ENCODE data around the gene IL1R2. TPM values are rescaled to one million over a fixed set of nuclear protein-coding genes. Genes with fewer than 3 reads are reported as not detected.

Gene IL1R2
- total RNA-seq, 2 experiments from 2014 or later = not detected

DNA sequence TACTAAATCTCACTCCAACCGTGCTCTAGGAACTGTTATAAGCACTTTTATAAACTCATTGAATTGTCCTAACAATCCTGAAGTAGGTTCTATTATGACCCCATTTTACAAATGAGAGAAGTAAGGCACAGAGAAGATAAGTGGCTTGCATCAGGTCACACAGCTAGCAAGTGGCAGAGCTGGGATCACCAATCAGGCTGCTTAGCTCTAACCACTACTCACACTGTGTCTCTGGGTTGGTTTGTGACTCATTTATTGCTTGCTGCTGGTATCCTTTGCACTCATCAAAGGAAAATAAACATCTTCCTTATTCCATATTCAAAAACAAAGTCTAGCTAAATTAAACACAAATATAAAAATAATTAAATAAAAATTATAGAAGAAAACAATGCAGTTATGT is 42.5 kb upstream of the IL1R2 start:
- ChIA-PET POLR2A (no interaction called here), CTCF (ENCODE audit: unreplicated experiment) (no interaction called here)
- no peak for DNase-seq (ENCODE audit: low spot score)
- no TSS peak for BruUV-seq (replicated peaks)
- H3K4me1 ChIP-seq (ENCODE audit: insufficient read depth, low read length, poor library complexity, severe bottlenecking) = no peaks in the 10 kb centered on the region
- H3K9me2 ChIP-seq (ENCODE audit: insufficient read depth, low read length) = no peaks in the 10 kb centered on the region
- no peak overlapping the region for H2AFZ ChIP-seq (ENCODE audit: low read length)
- no peaks in the 10 kb centered on the region for H3K9me3 ChIP-seq (ENCODE audit: low read length)
- H3K36me3 ChIP-seq (ENCODE audit: insufficient read depth, low read length) = no peaks in the 10 kb centered on the region
- intact Hi-C loops (cut with micrococcal nuclease; ENCODE audit: unreplicated experiment) = no loop called here
- no peaks in the 10 kb centered on the region for H4K20me1 ChIP-seq (ENCODE audit: insufficient read depth, low read length)
- no peak overlapping the region for H3K4me2 ChIP-seq (ENCODE audit: low read length)
- no peak for TF ChIP-seq EZH2phosphoT487 (IDR thresholded peaks at IDR 0.05; ENCODE audit: borderline replicate concordance, low read depth, low read length)
- TF ChIP-seq, protein P1, sequence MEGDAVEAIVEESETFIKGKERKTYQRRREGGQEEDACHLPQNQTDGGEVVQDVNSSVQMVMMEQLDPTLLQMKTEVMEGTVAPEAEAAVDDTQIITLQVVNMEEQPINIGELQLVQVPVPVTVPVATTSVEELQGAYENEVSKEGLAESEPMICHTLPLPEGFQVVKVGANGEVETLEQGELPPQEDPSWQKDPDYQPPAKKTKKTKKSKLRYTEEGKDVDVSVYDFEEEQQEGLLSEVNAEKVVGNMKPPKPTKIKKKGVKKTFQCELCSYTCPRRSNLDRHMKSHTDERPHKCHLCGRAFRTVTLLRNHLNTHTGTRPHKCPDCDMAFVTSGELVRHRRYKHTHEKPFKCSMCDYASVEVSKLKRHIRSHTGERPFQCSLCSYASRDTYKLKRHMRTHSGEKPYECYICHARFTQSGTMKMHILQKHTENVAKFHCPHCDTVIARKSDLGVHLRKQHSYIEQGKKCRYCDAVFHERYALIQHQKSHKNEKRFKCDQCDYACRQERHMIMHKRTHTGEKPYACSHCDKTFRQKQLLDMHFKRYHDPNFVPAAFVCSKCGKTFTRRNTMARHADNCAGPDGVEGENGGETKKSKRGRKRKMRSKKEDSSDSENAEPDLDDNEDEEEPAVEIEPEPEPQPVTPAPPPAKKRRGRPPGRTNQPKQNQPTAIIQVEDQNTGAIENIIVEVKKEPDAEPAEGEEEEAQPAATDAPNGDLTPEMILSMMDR (conservative IDR thresholded peaks at IDR 0.05; ENCODE audit: low read length) = no peak
- no peak overlapping the region for H3K27ac ChIP-seq (ENCODE audit: low read depth, low read length, poor library complexity, severe bottlenecking)
- H3K79me2 ChIP-seq (ENCODE audit: insufficient read depth, low read depth, low read length) = no peaks in the 10 kb centered on the region
- no peak overlapping the region for H3K4me3 ChIP-seq (ENCODE audit: low read depth, low read length, poor library complexity, severe bottlenecking)

DNA sequence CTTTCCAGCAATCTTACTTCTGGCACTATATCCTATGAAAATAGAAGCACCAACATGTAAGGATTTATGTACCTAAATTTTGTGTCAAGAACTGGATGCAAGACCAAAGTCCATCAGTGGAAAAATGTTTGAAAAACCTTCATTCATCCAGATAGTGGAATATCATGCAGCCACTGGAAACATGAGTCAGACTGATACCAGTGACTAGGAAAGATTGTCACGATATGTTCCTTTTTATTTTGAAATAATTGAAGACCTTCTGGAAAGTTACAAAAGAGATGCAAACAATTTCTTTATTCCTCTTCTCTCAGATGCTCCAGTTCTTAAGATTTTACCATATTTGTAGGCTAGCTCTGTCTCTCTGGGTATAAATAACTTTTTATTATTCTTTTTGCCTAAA is 40.5 kb upstream of the IL1R2 start:
- CTCF ChIA-PET (ENCODE audit: unreplicated experiment) = no interaction called here
- no peak for DNase-seq (ENCODE audit: low spot score)
- no TSS peak for BruUV-seq (replicated peaks)
- no peaks in the 10 kb centered on the region for H3K4me1 ChIP-seq (ENCODE audit: insufficient read depth, low read length, poor library complexity, severe bottlenecking)
- H3K4me2 ChIP-seq (ENCODE audit: low read length) = no peak overlapping the region
- no peak overlapping the region for H3K4me3 ChIP-seq (ENCODE audit: low read depth, low read length, poor library complexity, severe bottlenecking)
- intact Hi-C loops (cut with micrococcal nuclease; ENCODE audit: unreplicated experiment) = no loop called here
- TF ChIP-seq, protein P1 (conservative IDR thresholded peaks at IDR 0.05; ENCODE audit: low read length) = no peak
- no peak for TF ChIP-seq EZH2phosphoT487 (IDR thresholded peaks at IDR 0.05; ENCODE audit: borderline replicate concordance, low read depth, low read length)
- H3K36me3 ChIP-seq (ENCODE audit: insufficient read depth, low read length) = no peaks in the 10 kb centered on the region
- no peaks in the 10 kb centered on the region for H4K20me1 ChIP-seq (ENCODE audit: insufficient read depth, low read length)
- no peak overlapping the region for H2AFZ ChIP-seq (ENCODE audit: low read length)
- POLR2A ChIA-PET = no interaction called here
- no peak overlapping the region for H3K27ac ChIP-seq (ENCODE audit: low read depth, low read length, poor library complexity, severe bottlenecking)
- no peaks in the 10 kb centered on the region for H3K9me2 ChIP-seq (ENCODE audit: insufficient read depth, low read length)
- H3K9me3 ChIP-seq (ENCODE audit: low read length) = no peaks in the 10 kb centered on the region
- H3K79me2 ChIP-seq (ENCODE audit: insufficient read depth, low read depth, low read length) = no peaks in the 10 kb centered on the region

DNA sequence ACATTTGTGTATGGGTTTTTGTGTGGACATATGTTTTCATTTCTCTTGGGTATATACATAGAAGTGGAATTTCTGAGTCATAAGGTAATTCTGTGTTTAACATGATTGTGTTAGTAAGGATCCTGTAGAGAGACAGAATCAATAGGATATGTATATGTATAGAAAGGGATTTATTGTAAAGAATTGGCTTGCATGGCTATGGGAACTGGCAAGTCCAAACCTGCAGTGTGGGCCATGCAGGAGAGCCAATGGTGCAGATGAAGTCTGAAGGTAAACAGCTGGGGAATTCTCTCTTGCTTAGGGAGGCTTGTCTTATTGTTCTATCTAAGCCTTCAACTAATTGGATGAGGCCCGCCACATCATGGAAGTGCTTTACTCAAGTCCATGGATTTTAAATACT is 39.2 kb upstream of the IL1R2 start:
- intact Hi-C loops (cut with micrococcal nuclease; ENCODE audit: unreplicated experiment) = no loop called here
- Histone ChIP-seq H3K9me2 (ENCODE audit: insufficient read depth, low read length) (no peaks in the 10 kb centered on the region), H3K4me2 (ENCODE audit: low read length) (no peak overlapping the region), H2AFZ (ENCODE audit: low read length) (no peak overlapping the region), H3K4me1 (ENCODE audit: insufficient read depth, low read length, poor library complexity, severe bottlenecking) (no peaks in the 10 kb centered on the region), H3K9me3 (ENCODE audit: low read length) (no peaks in the 10 kb centered on the region), H3K36me3 (ENCODE audit: insufficient read depth, low read length) (no peaks in the 10 kb centered on the region), H3K79me2 (ENCODE audit: insufficient read depth, low read depth, low read length) (no peaks in the 10 kb centered on the region), H4K20me1 (ENCODE audit: insufficient read depth, low read length) (no peaks in the 10 kb centered on the region), H3K27ac (ENCODE audit: low read depth, low read length, poor library complexity, severe bottlenecking) (no peak overlapping the region), H3K4me3 (ENCODE audit: low read depth, low read length, poor library complexity, severe bottlenecking) (no peak overlapping the region)
- POLR2A ChIA-PET = no interaction called here
- CTCF ChIA-PET (ENCODE audit: unreplicated experiment) = no interaction called here
- no TSS peak for BruUV-seq (replicated peaks)
- TF ChIP-seq EZH2phosphoT487 (IDR thresholded peaks at IDR 0.05; ENCODE audit: borderline replicate concordance, low read depth, low read length) = no peak
- TF ChIP-seq, protein P1 (conservative IDR thresholded peaks at IDR 0.05; ENCODE audit: low read length) = no peak
- DNase-seq (ENCODE audit: low spot score) = no peak

All from OCI-LY7 (cell line).